Liver (tissue), 9 donors: ENCODE measurements around the gene PADI3. TPM values are rescaled to one million over a fixed set of nuclear protein-coding genes. Genes with fewer than 3 reads are reported as not detected.

ENCODE experiments used
- DNase-seq: peaks from one replicate; pipeline ENCODE4 v3.0.0-alpha.2; 2017; ENCODE audit warnings: low spot score
- H3K27ac ChIP-seq, 2 donors: one replicate each; pipeline ENCODE4 v1.7.0; 2013; ENCODE audit warnings: inconsistent platforms in 2 of 2, low read length in 2 of 2, control low read depth in 1 of 2, low read depth in 1 of 2, mild to moderate bottlenecking in 1 of 2
- H3K27me3 ChIP-seq, 4 donors: one replicate each; pipeline versions ENCODE4 v1.6.1 to v1.7.0; 2013; ENCODE audit warnings: low read length in 3 of 4, inconsistent platforms in 1 of 4, mild to moderate bottlenecking in 1 of 4, moderate library complexity in 1 of 4; ENCODE audit not compliant: control insufficient read depth in 4 of 4, insufficient read depth in 4 of 4
- H3K36me3 ChIP-seq, 4 donors: one replicate each; pipeline versions ENCODE4 v1.6.1 to v1.7.0; 2013; ENCODE audit warnings: low read length in 3 of 4, mild to moderate bottlenecking in 3 of 4, low read depth in 1 of 4, moderate library complexity in 1 of 4; ENCODE audit not compliant: control insufficient read depth in 4 of 4, insufficient read depth in 3 of 4
- H3K4me1 ChIP-seq, 4 donors: one replicate each; pipeline versions ENCODE4 v1.6.1 to v1.7.0; 2013; ENCODE audit warnings: low read length in 3 of 4, mild to moderate bottlenecking in 3 of 4, moderate library complexity in 1 of 4; ENCODE audit not compliant: control insufficient read depth in 4 of 4, insufficient read depth in 4 of 4
- H3K4me3 ChIP-seq, 3 donors: one replicate each; pipeline versions ENCODE4 v1.6.1 to v1.7.0; 2013; ENCODE audit warnings: low read length in 3 of 3, control low read depth in 1 of 3, low read depth in 1 of 3, mild to moderate bottlenecking in 1 of 3
- H3K9ac ChIP-seq, 2 donors: one replicate each; pipeline ENCODE4 v1.7.0; 2013; ENCODE audit warnings: low read length in 2 of 2, mild to moderate bottlenecking in 2 of 2, moderate library complexity in 2 of 2, control low read depth in 1 of 2, low read depth in 1 of 2
- H3K9me3 ChIP-seq, 4 donors: one replicate each; pipeline versions ENCODE4 v1.6.1 to v1.7.0; 2013; ENCODE audit warnings: low read length in 3 of 4; ENCODE audit not compliant: control insufficient read depth in 4 of 4
- ATF3 ChIP-seq: IDR thresholded peaks from 2 replicates; pipeline ENCODE4 v1.6.1; 2016; ENCODE audit warnings: antibody characterized with exemption
- CTCF ChIP-seq: fragments of 150-350 bp; IDR thresholded peaks from 2 replicates; pipeline ENCODE4 v1.5.1; 2017; ENCODE audit warnings: improper control_type of control experiment, low read depth, low read length; ENCODE audit not compliant: missing input control
- EGR1 ChIP-seq, 2 donors: IDR thresholded peaks; 2 replicates each; pipeline ENCODE4 v1.6.1; 2016 to 2018; ENCODE audit warnings: antibody characterized with exemption in 2 of 2, low read depth in 2 of 2
- FOXA2 ChIP-seq: IDR thresholded peaks from 2 replicates; pipeline ENCODE4 v1.6.1; 2016; ENCODE audit warnings: antibody characterized with exemption
- GABPA ChIP-seq, 2 donors: IDR thresholded peaks in 1 of 2; conservative IDR thresholded peaks in 1 of 2; 2 replicates each; pipeline ENCODE4 v1.6.1; 2016; ENCODE audit warnings: antibody characterized with exemption in 2 of 2, mild to moderate bottlenecking in 1 of 2, moderate library complexity in 1 of 2
- HNF4A ChIP-seq, 2 donors: conservative IDR thresholded peaks; 2 replicates each; pipeline ENCODE4 v1.6.1; 2016; ENCODE audit warnings: antibody characterized with exemption in 2 of 2, mild to moderate bottlenecking in 2 of 2
- HNF4G ChIP-seq: IDR thresholded peaks from 2 replicates; pipeline ENCODE4 v1.6.1; 2016; ENCODE audit warnings: antibody characterized with exemption
- NR2F2 ChIP-seq: IDR thresholded peaks from 2 replicates; pipeline ENCODE4 v1.6.1; 2016; ENCODE audit warnings: antibody characterized with exemption
- RAD21 ChIP-seq, 2 donors: IDR thresholded peaks; 2 replicates each; pipeline ENCODE4 v1.6.1; 2016; ENCODE audit warnings: antibody characterized with exemption in 2 of 2, mild to moderate bottlenecking in 2 of 2
- REST ChIP-seq: IDR thresholded peaks from 2 replicates; pipeline ENCODE4 v1.6.1; 2016; ENCODE audit warnings: antibody characterized with exemption, mild to moderate bottlenecking
- RXRA ChIP-seq, 2 donors: IDR thresholded peaks; 2 replicates each; pipeline ENCODE4 v1.6.1; 2017 to 2018; ENCODE audit warnings: antibody characterized with exemption in 2 of 2, mild to moderate bottlenecking in 1 of 2
- SP1 ChIP-seq: IDR thresholded peaks from 2 replicates; pipeline ENCODE4 v1.6.1; 2018; ENCODE audit warnings: antibody characterized with exemption, mild to moderate bottlenecking
- TAF1 ChIP-seq: conservative IDR thresholded peaks from 2 replicates; pipeline ENCODE4 v1.6.1; 2016; ENCODE audit warnings: antibody characterized with exemption, mild to moderate bottlenecking
- YY1 ChIP-seq: IDR thresholded peaks from 2 replicates; pipeline ENCODE4 v1.6.1; 2016; ENCODE audit warnings: antibody characterized with exemption, mild to moderate bottlenecking
- ZBTB33 ChIP-seq: IDR thresholded peaks from 2 replicates; pipeline ENCODE4 v1.6.1; 2016; ENCODE audit warnings: antibody characterized with exemption
- WGBS: extraction: QIAGEN DNeasy Blood & Tissue Kit; methylation state at CpG from one replicate; pipeline ENCODE4 v1.1.7; 2013; 5-methylcytosine and 5-hydroxymethylcytosine counted together
- polyA plus RNA-seq, 2 donors: library from polyadenylated mRNA; stranded (reverse) in 1 of 2; unstranded in 1 of 2; fragments of 200-250 nt in 1 of 2; fragments of >200 nt in 1 of 2; fragmentation: Nextera tagmentation in 1 of 2; extraction: Ambion mirVana in 1 of 2; gene quantifications; one replicate each; pipeline versions ENCODE4 v1.2.1 to v1.2.3, GENCODE V29; 2013 to 2015
- total RNA-seq, 2 donors: library from RNA; depleted of rRNA; stranded (reverse); fragments of >200 nt; gene quantifications; one replicate each; pipeline ENCODE4 v1.2.3, GENCODE V29; 2014
- donor health status: healthy.
- donor health status: healthy.
- donor health status: healthy.
- donor health status: healthy.
- donor health status: healthy.

The PADI3 gene
- not detected for total RNA-seq
- polyA plus RNA-seq, result not detected

GRCh38 chr1:17248781-17249180 is at the start of gene PADI3:
Gene PADI3, plus strand, starts transcription at chr1:17249098. Its CDS starts 40 bp downstream, at chr1:17249138.
- no peaks in the 10 kb centered on the region for H3K9me3 ChIP-seq
- TF ChIP-seq ATF3 (no peak), ZBTB33 (no peak), HNF4G (no peak), FOXA2 (no peak), HNF4A (conservative IDR thresholded peaks at IDR 0.05) (no peak), GABPA (IDR thresholded peaks at IDR 0.05 in 1 of 2, conservative IDR thresholded peaks at IDR 0.05 in 1 of 2) (no peak), TAF1 (no peak), NR2F2 (no peak), REST (no peak), YY1 (no peak), RXRA (IDR thresholded peaks at IDR 0.05) (no peak), SP1 (no peak), EGR1 (IDR thresholded peaks at IDR 0.05; ENCODE audit: low read depth in 2 of 2) (no peak)
- H3K27ac ChIP-seq, result no peak within 1 kb of the TSS
- no peak within 1 kb of the TSS for H3K4me3 ChIP-seq
- H3K9ac ChIP-seq, result no peak within 1 kb of the TSS
- H3K36me3 ChIP-seq, result no peaks in the 10 kb centered on the region
- H3K4me1 ChIP-seq, result no peaks in the 10 kb centered on the region
- WGBS, result 77% methylated on average over 9 of the region's 9 CpGs
- no peak for DNase-seq
- H3K27me3 ChIP-seq, result no peaks in the 10 kb centered on the region

- Histone ChIP-seq H3K9ac (no peak overlapping the region), H3K9me3 (no peaks in the 10 kb centered on the region), H3K27ac (no peak overlapping the region), H3K27me3 (no peaks in the 10 kb centered on the region), H3K4me1 (no peaks in the 10 kb centered on the region), H3K4me3 (no peak overlapping the region), H3K36me3 (no peaks in the 10 kb centered on the region)
- TF ChIP-seq CTCF (no peak), RAD21 (IDR thresholded peaks at IDR 0.05) (no peak), YY1 (no peak), NR2F2 (no peak), ZBTB33 (no peak), HNF4A (conservative IDR thresholded peaks at IDR 0.05) (no peak), EGR1 (IDR thresholded peaks at IDR 0.05; ENCODE audit: low read depth in 2 of 2) (no peak), HNF4G (no peak), ATF3 (no peak), TAF1 (no peak), RXRA (IDR thresholded peaks at IDR 0.05) (no peak)
- 85% methylated on average over 9 of the region's 9 CpGs for WGBS
- DNase-seq, result no peak
These were observed 49.4 kb upstream of the PADI3 start for GRCh38 chr1:17199267-17200044.
